HEK293 (cell line): ENCODE measurements around the gene CACNA1C.

Experiments used
- CTCF ChIA-PET: fragments of 350-600 bp; formaldehyde crosslinking; extraction: SDS; loops from one replicate; lab custom pipeline; 2021; ENCODE audit warnings: antibody characterized with exemption; lab: Yijun Ruan, JAX
- POLR2A ChIA-PET: fragments of 300-600 bp; formaldehyde crosslinking; extraction: SDS; loops from one replicate; lab custom pipeline; 2020; ENCODE audit warnings: antibody characterized with exemption, inconsistent platforms; lab: Yijun Ruan, JAX
- H3K27ac ChIP-seq: fragments of 200-500 bp; sonication (Bioruptor generic); 2 replicates; pipeline ENCODE4 v1.5.1; 2014; ENCODE audit warnings: low read depth, low read length, control low read depth, inconsistent platforms; ENCODE audit errors: extremely low read depth
- H3K36me3 ChIP-seq, 2 experiments: fragments of 200-500 bp in 1 of 2; sonication (Bioruptor generic) in 1 of 2; 1 replicate in 1 of 2; 2 replicates in 1 of 2; pipeline ENCODE4 v1.5.1; 2014 to 2017; ENCODE audit warnings: inconsistent platforms in 2 of 2, low read length in 2 of 2; ENCODE audit not compliant: control insufficient read depth in 2 of 2, insufficient read depth in 1 of 2
- H3K4me1 ChIP-seq: fragments of 200-500 bp; sonication (Bioruptor generic); 2 replicates; pipeline ENCODE4 v1.5.1; 2014; ENCODE audit warnings: mild to moderate bottlenecking, low read length, inconsistent platforms; ENCODE audit not compliant: control insufficient read depth, insufficient read depth
- H3K4me3 ChIP-seq: 2 replicates; pipeline ENCODE4 v1.5.1; 2011; ENCODE audit warnings: low read depth, mild to moderate bottlenecking, control low read depth, low read length, moderate library complexity
- H3K9me3 ChIP-seq: fragments of 200-500 bp; sonication (Bioruptor generic); 2 replicates; pipeline ENCODE4 v1.5.1; 2014; ENCODE audit warnings: low read depth, low read length, inconsistent platforms; ENCODE audit not compliant: control insufficient read depth, insufficient read depth
- IKZF3 ChIP-seq: fragments of 450-650 bp; IDR thresholded peaks from 2 replicates; pipeline ENCODE4 v1.5.0; 2018; ENCODE audit warnings: missing biosample characterization, mild to moderate bottlenecking, missing genetic modification characterization, moderate library complexity
- KLF10 ChIP-seq: fragments of 450-650 bp; IDR thresholded peaks from 2 replicates; pipeline ENCODE4 v1.5.1; 2018; ENCODE audit warnings: missing biosample characterization, mild to moderate bottlenecking, missing genetic modification characterization
- KLF7 ChIP-seq: fragments of 450-650 bp; formaldehyde crosslinking; IDR thresholded peaks from 2 replicates; pipeline ENCODE4 v1.5.1; 2016; ENCODE audit warnings: missing biosample characterization, missing genetic modification characterization, borderline replicate concordance
- OVOL3 ChIP-seq: fragments of 450-650 bp; formaldehyde crosslinking; IDR thresholded peaks from 2 replicates; pipeline ENCODE4 v1.5.1; 2016; ENCODE audit warnings: missing biosample characterization, missing genetic modification characterization
- PBX3 ChIP-seq: sonication (generic); formaldehyde crosslinking; IDR thresholded peaks from 2 replicates; pipeline ENCODE4 v1.8.1; 2022; ENCODE audit warnings: mild to moderate bottlenecking, moderate library complexity, missing genetic modification reagents
- SP7 ChIP-seq: fragments of 450-650 bp; formaldehyde crosslinking; IDR thresholded peaks from 2 replicates; pipeline ENCODE4 v1.5.1; 2016; ENCODE audit warnings: missing biosample characterization, missing genetic modification characterization
- TCF7L2 ChIP-seq: IDR thresholded peaks from 2 replicates; pipeline ENCODE4 v1.6.1; 2011; ENCODE audit warnings: low read depth, mild to moderate bottlenecking, inconsistent platforms, low read length, moderate library complexity, borderline replicate concordance
- ZBTB21 ChIP-seq: fragments of 450-650 bp; formaldehyde crosslinking; IDR thresholded peaks from 2 replicates; pipeline ENCODE4 v1.5.1; 2017; ENCODE audit warnings: missing biosample characterization, missing genetic modification characterization
- ZBTB44 ChIP-seq: fragments of 450-650 bp; IDR thresholded peaks from 2 replicates; pipeline ENCODE4 v1.5.1; 2018; ENCODE audit warnings: missing biosample characterization, mild to moderate bottlenecking, missing genetic modification characterization
- ZFP3 ChIP-seq: fragments of 450-650 bp; formaldehyde crosslinking; IDR thresholded peaks from 2 replicates; pipeline ENCODE4 v1.5.1; 2016; ENCODE audit warnings: low read depth, missing biosample characterization, missing genetic modification characterization
- ZNF274 ChIP-seq, 2 experiments: fragments of 200-500 bp in 1 of 2; fragments of 450-650 bp in 1 of 2; sonication (Bioruptor generic) in 1 of 2; formaldehyde crosslinking in 1 of 2; IDR thresholded peaks; 2 replicates each; pipeline versions ENCODE4 v1.5.1 to v1.6.1; 2014 to 2016; ENCODE audit warnings: borderline replicate concordance in 1 of 2, inconsistent platforms in 1 of 2, low read length in 1 of 2, missing biosample characterization in 1 of 2, missing genetic modification characterization in 1 of 2
- ZNF350 ChIP-seq: fragments of 450-650 bp; formaldehyde crosslinking; IDR thresholded peaks from 2 replicates; pipeline ENCODE4 v1.5.0; 2017; ENCODE audit warnings: missing biosample characterization, mild to moderate bottlenecking, missing genetic modification characterization
- ZNF555 ChIP-seq: fragments of 450-650 bp; formaldehyde crosslinking; conservative IDR thresholded peaks from 2 replicates; pipeline ENCODE4 v1.5.1; 2017; ENCODE audit warnings: missing biosample characterization, mild to moderate bottlenecking, missing genetic modification characterization, inconsistent platforms
- ZNF560 ChIP-seq: fragments of 450-650 bp; formaldehyde crosslinking; IDR thresholded peaks from 2 replicates; pipeline ENCODE4 v1.5.1; 2017; ENCODE audit warnings: missing biosample characterization, missing genetic modification characterization, borderline replicate concordance
- ZNF585B ChIP-seq: fragments of 450-650 bp; formaldehyde crosslinking; IDR thresholded peaks from 2 replicates; pipeline ENCODE4 v1.5.1; 2016; ENCODE audit warnings: missing biosample characterization, missing genetic modification characterization
- ZNF621 ChIP-seq: fragments of 450-650 bp; formaldehyde crosslinking; IDR thresholded peaks from 2 replicates; pipeline ENCODE4 v1.5.1; 2017; ENCODE audit warnings: missing biosample characterization, missing genetic modification characterization
- ZNF664 ChIP-seq: fragments of 450-650 bp; formaldehyde crosslinking; IDR thresholded peaks from 2 replicates; pipeline ENCODE4 v1.5.1; 2016; ENCODE audit warnings: missing biosample characterization, missing genetic modification characterization
- ZSCAN4 ChIP-seq: fragments of 450-650 bp; formaldehyde crosslinking; IDR thresholded peaks from 2 replicates; pipeline ENCODE4 v1.5.1; 2017; ENCODE audit warnings: missing biosample characterization, missing genetic modification characterization
- TF ChIP-seq, protein P1 (sequence below): fragments of 450-650 bp; formaldehyde crosslinking; IDR thresholded peaks from 2 replicates; pipeline ENCODE4 v1.5.1; 2017; ENCODE audit warnings: missing biosample characterization, missing genetic modification characterization
- TF ChIP-seq, protein P2 (sequence below): fragments of 450-650 bp; formaldehyde crosslinking; IDR thresholded peaks from 2 replicates; pipeline ENCODE4 v1.5.1; 2016; ENCODE audit warnings: missing biosample characterization, missing genetic modification characterization
- TF ChIP-seq, protein P3 (sequence below): fragments of 450-650 bp; formaldehyde crosslinking; IDR thresholded peaks from 2 replicates; pipeline ENCODE4 v1.5.1; 2016; ENCODE audit warnings: missing biosample characterization, missing genetic modification characterization

CACNA1C gene

DNA sequence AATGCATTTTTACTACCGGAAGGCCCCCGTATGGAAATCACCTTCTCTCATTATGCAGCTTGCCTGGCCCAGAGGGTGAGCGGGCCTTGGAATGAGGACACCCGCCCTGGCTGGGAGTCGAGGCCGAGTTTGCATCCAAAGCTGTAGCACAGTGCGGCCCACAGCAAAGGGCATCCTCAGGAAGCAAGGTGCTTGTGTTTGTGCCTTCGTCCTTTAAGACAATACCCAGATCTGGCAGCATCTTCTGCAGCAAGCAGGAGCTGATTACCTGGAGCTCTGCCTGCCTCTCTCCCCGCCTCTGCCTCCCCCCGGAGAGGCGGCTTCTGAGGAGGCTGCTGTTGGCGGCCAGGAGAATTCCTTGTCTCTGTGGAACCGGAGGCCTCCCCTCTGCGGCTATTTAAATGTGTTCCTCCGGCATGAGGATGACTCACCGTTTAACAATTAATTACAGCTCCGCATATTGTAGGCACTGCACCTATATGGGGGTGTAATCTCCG is 145.3 kb downstream of the CACNA1C start (continued):
- no peak for TF ChIP-seq ZFP3 (tag by site-specific recombination)
- TF ChIP-seq ZNF350 (tag by site-specific recombination): no peak
- no peak for TF ChIP-seq IKZF3 (tag by site-specific recombination)
- no peak for TF ChIP-seq OVOL3 (tag by site-specific recombination)
- TF ChIP-seq, protein P1, sequence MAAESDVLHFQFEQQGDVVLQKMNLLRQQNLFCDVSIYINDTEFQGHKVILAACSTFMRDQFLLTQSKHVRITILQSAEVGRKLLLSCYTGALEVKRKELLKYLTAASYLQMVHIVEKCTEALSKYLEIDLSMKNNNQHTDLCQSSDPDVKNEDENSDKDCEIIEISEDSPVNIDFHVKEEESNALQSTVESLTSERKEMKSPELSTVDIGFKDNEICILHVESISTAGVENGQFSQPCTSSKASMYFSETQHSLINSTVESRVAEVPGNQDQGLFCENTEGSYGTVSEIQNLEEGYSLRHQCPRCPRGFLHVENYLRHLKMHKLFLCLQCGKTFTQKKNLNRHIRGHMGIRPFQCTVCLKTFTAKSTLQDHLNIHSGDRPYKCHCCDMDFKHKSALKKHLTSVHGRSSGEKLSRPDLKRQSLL: no peak
- no peak for TF ChIP-seq ZNF664 (tag by site-specific recombination)
- no peak for TF ChIP-seq KLF10 (tag by site-specific recombination)
- TF ChIP-seq ZNF555 (tag by site-specific recombination): no peak
- TF ChIP-seq, all 188 proteins: peak for 17

GRCh38 chr12:2198542-2198941 is 145.8 kb downstream of the CACNA1C start:
- TF ChIP-seq ZBTB21 (tag by site-specific recombination) (0 out of 2 replicates have a peak, but pooled peaks have one; percentile 3), ZNF274 (IDR thresholded peaks at IDR 0.05; ENCODE audit: low read length) (no peak), ZNF274 (tag by site-specific recombination; IDR thresholded peaks at IDR 0.05; ENCODE audit: borderline replicate concordance) (no peak)
- H3K36me3 ChIP-seq: no peaks in the 10 kb centered on the region
- POLR2A ChIA-PET: interaction anchor here (0.6 kb wide), 1 partner anchor 39 kb away, joined by 3 read pairs; no protein-coding TSS in a partner anchor
- no peaks in the 10 kb centered on the region for H3K9me3 ChIP-seq
- no peaks in the 10 kb centered on the region for H3K4me1 ChIP-seq
- no peak overlapping the region for H3K4me3 ChIP-seq
- no peak overlapping the region for H3K27ac ChIP-seq
- CTCF ChIA-PET: interaction anchor here (0.7 kb wide), 1 partner anchor 11 kb away, joined by 3 read pairs; no protein-coding TSS in a partner anchor

GRCh38 chr12:2205996-2206395 is 153.2 kb downstream of the CACNA1C start:
- H3K9me3 ChIP-seq: no peaks in the 10 kb centered on the region
- POLR2A ChIA-PET: interaction anchor here (0.6 kb wide), 1 partner anchor 105 kb away, joined by 5 read pairs; no protein-coding TSS in a partner anchor
- no peak overlapping the region for H3K27ac ChIP-seq
- no peak overlapping the region for H3K4me3 ChIP-seq
- H3K36me3 ChIP-seq: no peaks in the 10 kb centered on the region
- CTCF ChIA-PET: interaction anchor here (0.6 kb wide), 2 partner anchors 141 to 154 kb away, joined by 3 to 5 read pairs; no protein-coding TSS in a partner anchor
- no peaks in the 10 kb centered on the region for H3K4me1 ChIP-seq
- TF ChIP-seq ZNF585B (tag by site-specific recombination): no peak
- TF ChIP-seq ZSCAN4: no peak
- TF ChIP-seq, protein P2, sequence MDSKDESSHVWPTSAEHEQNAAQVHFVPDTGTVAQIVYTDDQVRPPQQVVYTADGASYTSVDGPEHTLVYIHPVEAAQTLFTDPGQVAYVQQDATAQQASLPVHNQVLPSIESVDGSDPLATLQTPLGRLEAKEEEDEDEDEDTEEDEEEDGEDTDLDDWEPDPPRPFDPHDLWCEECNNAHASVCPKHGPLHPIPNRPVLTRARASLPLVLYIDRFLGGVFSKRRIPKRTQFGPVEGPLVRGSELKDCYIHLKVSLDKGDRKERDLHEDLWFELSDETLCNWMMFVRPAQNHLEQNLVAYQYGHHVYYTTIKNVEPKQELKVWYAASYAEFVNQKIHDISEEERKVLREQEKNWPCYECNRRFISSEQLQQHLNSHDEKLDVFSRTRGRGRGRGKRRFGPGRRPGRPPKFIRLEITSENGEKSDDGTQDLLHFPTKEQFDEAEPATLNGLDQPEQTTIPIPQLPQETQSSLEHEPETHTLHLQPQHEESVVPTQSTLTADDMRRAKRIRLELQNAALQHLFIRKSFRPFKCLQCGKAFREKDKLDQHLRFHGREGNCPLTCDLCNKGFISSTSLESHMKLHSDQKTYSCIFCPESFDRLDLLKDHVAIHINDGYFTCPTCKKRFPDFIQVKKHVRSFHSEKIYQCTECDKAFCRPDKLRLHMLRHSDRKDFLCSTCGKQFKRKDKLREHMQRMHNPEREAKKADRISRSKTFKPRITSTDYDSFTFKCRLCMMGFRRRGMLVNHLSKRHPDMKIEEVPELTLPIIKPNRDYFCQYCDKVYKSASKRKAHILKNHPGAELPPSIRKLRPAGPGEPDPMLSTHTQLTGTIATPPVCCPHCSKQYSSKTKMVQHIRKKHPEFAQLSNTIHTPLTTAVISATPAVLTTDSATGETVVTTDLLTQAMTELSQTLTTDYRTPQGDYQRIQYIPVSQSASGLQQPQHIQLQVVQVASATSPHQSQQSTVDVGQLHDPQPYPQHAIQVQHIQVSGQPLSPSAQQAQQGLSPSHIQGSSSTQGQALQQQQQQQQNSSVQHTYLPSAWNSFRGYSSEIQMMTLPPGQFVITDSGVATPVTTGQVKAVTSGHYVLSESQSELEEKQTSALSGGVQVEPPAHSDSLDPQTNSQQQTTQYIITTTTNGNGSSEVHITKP: no peak
- no peak for TF ChIP-seq ZNF621
- TF ChIP-seq, protein P3, sequence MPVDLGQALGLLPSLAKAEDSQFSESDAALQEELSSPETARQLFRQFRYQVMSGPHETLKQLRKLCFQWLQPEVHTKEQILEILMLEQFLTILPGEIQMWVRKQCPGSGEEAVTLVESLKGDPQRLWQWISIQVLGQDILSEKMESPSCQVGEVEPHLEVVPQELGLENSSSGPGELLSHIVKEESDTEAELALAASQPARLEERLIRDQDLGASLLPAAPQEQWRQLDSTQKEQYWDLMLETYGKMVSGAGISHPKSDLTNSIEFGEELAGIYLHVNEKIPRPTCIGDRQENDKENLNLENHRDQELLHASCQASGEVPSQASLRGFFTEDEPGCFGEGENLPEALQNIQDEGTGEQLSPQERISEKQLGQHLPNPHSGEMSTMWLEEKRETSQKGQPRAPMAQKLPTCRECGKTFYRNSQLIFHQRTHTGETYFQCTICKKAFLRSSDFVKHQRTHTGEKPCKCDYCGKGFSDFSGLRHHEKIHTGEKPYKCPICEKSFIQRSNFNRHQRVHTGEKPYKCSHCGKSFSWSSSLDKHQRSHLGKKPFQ (tag by site-specific recombination): no peak
- TF ChIP-seq ZNF274 (IDR thresholded peaks at IDR 0.05; ENCODE audit: low read length): no peak
- TF ChIP-seq ZNF274 (tag by site-specific recombination; IDR thresholded peaks at IDR 0.05; ENCODE audit: borderline replicate concordance): no peak
- no peak for TF ChIP-seq PBX3 (CRISPR knock-in tag)
- no peak for TF ChIP-seq SP7 (tag by site-specific recombination)
- no peak for TF ChIP-seq ZNF560 (tag by site-specific recombination)
- no peak for TF ChIP-seq TCF7L2
- TF ChIP-seq KLF7: no peak
- TF ChIP-seq ZBTB44 (tag by site-specific recombination): no peak
